ENCODE results near the gene TSPAN11.

Gene TSPAN11

GRCh38 chr12:30968211-30968610, 41.7 kb downstream of the TSPAN11 start:
- no peak overlapping the region for H3K4me3 ChIP-seq (ENCODE audit: low read depth, low read length)
- TF ChIP-seq CTCF (IDR thresholded peaks at IDR 0.05; ENCODE audit: low read depth, low read length, missing control alignments) = no peak
- no peak for DNase-seq (ENCODE audit: low read depth)
- in situ Hi-C loops (cut with HindIII; ENCODE audit: low sequenced_read_pairs) = no loop called here

GRCh38 chr12:30969006-30969405, 42.5 kb downstream of the TSPAN11 start:
- DNase-seq (ENCODE audit: low read depth) = no peak
- in situ Hi-C loops (cut with HindIII; ENCODE audit: low sequenced_read_pairs) = no loop called here
- H3K4me3 ChIP-seq (ENCODE audit: low read depth, low read length) = no peak overlapping the region
- TF ChIP-seq CTCF (IDR thresholded peaks at IDR 0.05; ENCODE audit: low read depth, low read length, missing control alignments) = no peak

GRCh38 chr12:30969606-30970395, 43.3 kb downstream of the TSPAN11 start:
- no peak for DNase-seq (ENCODE audit: low read depth)
- no peak overlapping the region for H3K4me3 ChIP-seq (ENCODE audit: low read depth, low read length)
- TF ChIP-seq CTCF (IDR thresholded peaks at IDR 0.05; ENCODE audit: low read depth, low read length, missing control alignments) = no peak
- in situ Hi-C loops (cut with HindIII; ENCODE audit: low sequenced_read_pairs) = loop anchor here (5.0 kb wide), 1 partner anchor 32 kb away; no protein-coding TSS in a partner anchor

GRCh38 chr12:30970559-30971197, 44.1 kb downstream of the TSPAN11 start:
- no peak overlapping the region for H3K4me3 ChIP-seq (ENCODE audit: low read depth, low read length)
- DNase-seq (ENCODE audit: low read depth) = no peak
- no peak for TF ChIP-seq CTCF (IDR thresholded peaks at IDR 0.05; ENCODE audit: low read depth, low read length, missing control alignments)
- in situ Hi-C loops (cut with HindIII; ENCODE audit: low sequenced_read_pairs) = loop anchor here (5.0 kb wide), 1 partner anchor 33 kb away; no protein-coding TSS in a partner anchor

- H3K4me3 ChIP-seq (ENCODE audit: low read depth, low read length) = no peak overlapping the region
- no peak for TF ChIP-seq CTCF (IDR thresholded peaks at IDR 0.05; ENCODE audit: low read depth, low read length, missing control alignments)
- in situ Hi-C loops (cut with HindIII; ENCODE audit: low sequenced_read_pairs) = loop anchor here (5.0 kb wide), 1 partner anchor 35 kb away; no protein-coding TSS in a partner anchor
- DNase-seq (ENCODE audit: low read depth) = no peak
These were observed 45.5 kb downstream of the TSPAN11 start for GRCh38 chr12:30972035-30972434.

GRCh38 chr12:30973175-30973574, 46.6 kb downstream of the TSPAN11 start:
- TF ChIP-seq CTCF (IDR thresholded peaks at IDR 0.05; ENCODE audit: low read depth, low read length, missing control alignments) = no peak
- no peak for DNase-seq (ENCODE audit: low read depth)
- in situ Hi-C loops (cut with HindIII; ENCODE audit: low sequenced_read_pairs) = loop anchor here (5.0 kb wide), 1 partner anchor 36 kb away; no protein-coding TSS in a partner anchor

More at GRCh38 chr12:30973175-30973574, 46.6 kb downstream of the TSPAN11 start:
- H3K4me3 ChIP-seq (ENCODE audit: low read depth, low read length) = no peak overlapping the region

All from astrocyte of the cerebellum (primary cell).